Measurements from ENCODE around the gene TRAF3. TPM values are rescaled to one million over a fixed set of nuclear protein-coding genes. Genes with fewer than 3 reads are reported as not detected.

TRAF3 gene
- total RNA-seq, 1 donor from 2014 or later: 26.3 TPM

DNA sequence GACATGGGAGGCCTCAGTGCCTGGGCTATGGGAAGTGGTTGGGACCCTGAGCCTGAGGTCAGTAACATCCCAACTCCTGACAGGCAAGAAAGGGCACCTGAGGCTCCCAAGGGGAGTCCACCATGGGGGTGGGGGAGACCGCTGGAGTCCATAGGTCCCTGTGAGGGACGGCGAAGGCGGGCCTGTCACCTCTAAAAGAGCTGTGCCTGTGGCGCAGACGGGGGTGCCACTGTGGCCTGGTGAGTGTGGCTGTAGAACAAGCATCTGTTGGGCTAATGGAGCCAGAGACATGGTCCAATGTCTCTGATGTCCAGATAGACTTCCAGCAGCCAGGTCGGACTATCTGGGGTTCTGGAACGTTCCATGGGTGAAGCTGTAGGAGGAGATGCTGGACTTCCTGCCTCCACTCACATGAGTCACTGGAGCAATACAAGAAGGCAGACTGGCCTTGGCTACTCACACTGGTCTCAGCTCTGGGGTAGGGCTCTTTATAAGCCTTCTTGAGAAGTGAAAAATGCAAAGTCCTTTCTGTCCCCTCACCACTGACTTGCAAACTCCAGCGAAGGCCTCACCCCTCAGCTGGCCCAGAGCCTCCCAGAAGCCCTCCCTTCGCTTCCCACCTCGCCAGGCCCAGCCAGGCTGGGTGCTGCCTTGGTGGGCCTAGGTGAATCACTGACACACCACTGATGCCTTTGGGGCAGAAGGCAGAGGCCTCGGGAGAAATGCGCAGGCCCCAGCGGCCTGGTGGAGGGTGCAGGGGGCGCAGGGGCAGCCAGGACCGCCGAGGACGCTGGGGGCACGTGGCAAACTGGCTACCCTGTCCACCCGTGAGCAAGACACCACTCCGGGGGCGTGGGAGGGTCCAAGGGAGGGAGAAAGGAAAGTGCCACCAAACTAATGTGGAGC is 1.1 kb upstream of the TRAF3 start:
- no peaks in the 10 kb centered on the region for H3K27me3 Mint-ChIP-seq
- DNase-seq (ENCODE audit: low spot score, unreplicated experiment): no peak
- H3K4me3 Mint-ChIP-seq (ENCODE audit: low read depth): peak overlapping the region; percentile 80
- H3K4me1 Mint-ChIP-seq (ENCODE audit: low read depth): peaks cover 20% of the 10 kb centered on the region
- H3K27ac Mint-ChIP-seq: peak overlapping the region; percentile 79
- TF ChIP-seq, protein P1, sequence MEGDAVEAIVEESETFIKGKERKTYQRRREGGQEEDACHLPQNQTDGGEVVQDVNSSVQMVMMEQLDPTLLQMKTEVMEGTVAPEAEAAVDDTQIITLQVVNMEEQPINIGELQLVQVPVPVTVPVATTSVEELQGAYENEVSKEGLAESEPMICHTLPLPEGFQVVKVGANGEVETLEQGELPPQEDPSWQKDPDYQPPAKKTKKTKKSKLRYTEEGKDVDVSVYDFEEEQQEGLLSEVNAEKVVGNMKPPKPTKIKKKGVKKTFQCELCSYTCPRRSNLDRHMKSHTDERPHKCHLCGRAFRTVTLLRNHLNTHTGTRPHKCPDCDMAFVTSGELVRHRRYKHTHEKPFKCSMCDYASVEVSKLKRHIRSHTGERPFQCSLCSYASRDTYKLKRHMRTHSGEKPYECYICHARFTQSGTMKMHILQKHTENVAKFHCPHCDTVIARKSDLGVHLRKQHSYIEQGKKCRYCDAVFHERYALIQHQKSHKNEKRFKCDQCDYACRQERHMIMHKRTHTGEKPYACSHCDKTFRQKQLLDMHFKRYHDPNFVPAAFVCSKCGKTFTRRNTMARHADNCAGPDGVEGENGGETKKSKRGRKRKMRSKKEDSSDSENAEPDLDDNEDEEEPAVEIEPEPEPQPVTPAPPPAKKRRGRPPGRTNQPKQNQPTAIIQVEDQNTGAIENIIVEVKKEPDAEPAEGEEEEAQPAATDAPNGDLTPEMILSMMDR (IDR thresholded peaks at IDR 0.05; ENCODE audit: unreplicated experiment): no peak
- no peaks in the 10 kb centered on the region for H3K36me3 Mint-ChIP-seq (ENCODE audit: insufficient read depth)
- no peaks in the 10 kb centered on the region for H3K9me3 Mint-ChIP-seq (ENCODE audit: low read depth)

DNA sequence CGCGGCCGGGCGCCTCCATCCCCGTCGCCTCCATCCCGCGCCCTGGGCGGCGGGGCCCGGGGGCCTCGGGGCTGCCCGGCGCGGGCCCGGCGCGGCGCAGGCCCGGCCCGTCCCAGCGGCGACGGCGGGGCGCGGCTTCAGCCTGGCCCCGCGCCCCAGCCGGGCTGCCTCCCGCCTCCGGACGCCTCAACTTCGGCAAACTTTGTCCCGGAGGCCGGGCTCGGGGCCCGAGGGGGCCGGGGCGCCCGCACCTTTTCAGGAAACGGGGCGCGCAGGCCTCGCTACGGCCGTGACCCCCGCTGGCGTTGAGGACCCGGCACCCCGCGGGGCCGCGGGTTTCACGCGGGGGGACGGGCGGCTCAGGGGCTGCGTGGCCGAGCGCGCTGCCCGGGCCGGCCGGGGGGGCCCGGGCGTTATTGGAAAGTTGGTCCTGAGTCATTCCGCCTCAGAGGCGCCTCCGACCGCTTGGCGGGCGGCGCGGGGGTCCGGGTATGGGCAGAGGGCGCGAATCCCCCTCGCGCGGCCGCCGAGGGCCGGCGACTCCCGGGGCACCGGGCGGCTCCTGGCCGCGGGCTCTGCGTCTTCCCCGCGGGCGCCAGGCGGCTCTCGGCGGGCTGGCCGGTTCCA is 575 bp downstream of the TRAF3 start:
- no peak for DNase-seq (ENCODE audit: low spot score, unreplicated experiment)
- Mint-ChIP-seq H3K4me3 (ENCODE audit: low read depth) (peak overlapping the region; percentile 76), H3K9me3 (ENCODE audit: low read depth) (no peaks in the 10 kb centered on the region)

DNA sequence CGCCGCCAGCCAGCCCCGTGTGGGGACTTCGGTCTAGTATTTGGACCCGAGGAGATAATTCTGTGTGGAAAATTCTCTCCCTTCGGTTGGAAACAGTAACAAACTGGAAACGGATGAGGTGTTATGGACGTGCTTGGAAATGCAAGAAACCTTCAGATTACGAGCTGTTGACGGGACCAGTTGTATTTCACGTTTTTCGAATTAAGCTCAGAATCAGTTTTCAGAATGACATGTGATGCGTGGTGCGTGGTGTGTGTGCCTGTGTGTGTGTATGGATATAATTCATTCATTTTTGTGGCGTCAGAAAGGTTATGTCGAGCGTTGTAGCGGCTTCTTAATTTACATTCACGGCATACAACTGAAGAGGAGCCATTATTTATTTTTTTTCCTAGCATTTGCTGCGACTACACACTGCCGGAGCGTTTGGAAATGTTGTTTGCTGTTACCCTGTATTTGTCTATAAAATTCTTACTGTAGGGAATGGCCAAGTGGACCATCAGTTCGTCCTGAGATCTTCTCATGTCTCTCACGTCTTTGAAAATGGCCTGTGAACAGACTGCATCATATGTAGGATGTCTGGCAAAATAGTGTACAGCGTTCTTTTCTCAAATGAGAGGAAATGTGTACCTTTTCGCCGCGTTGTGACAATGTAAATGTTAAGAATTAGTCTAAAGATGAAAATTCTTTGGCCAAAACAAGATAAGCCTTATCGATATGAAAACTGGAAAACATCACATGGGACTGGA is 1.3 kb downstream of the TRAF3 start:
- H3K4me3 Mint-ChIP-seq (ENCODE audit: low read depth): peak overlapping the region; percentile 76
- H3K36me3 Mint-ChIP-seq (ENCODE audit: insufficient read depth): no peaks in the 10 kb centered on the region
- no peak for DNase-seq (ENCODE audit: low spot score, unreplicated experiment)
- TF ChIP-seq, protein P1 (IDR thresholded peaks at IDR 0.05; ENCODE audit: unreplicated experiment): no peak
- H3K27ac Mint-ChIP-seq: peak overlapping the region; percentile 26
- no peaks in the 10 kb centered on the region for H3K9me3 Mint-ChIP-seq (ENCODE audit: low read depth)
- H3K4me1 Mint-ChIP-seq (ENCODE audit: low read depth): peaks cover 20% of the 10 kb centered on the region
- no peaks in the 10 kb centered on the region for H3K27me3 Mint-ChIP-seq

More for the DNA sequence above, 575 bp downstream of the TRAF3 start:
- H3K4me1 Mint-ChIP-seq (ENCODE audit: low read depth): peaks cover 20% of the 10 kb centered on the region
- no peak overlapping the region for H3K27ac Mint-ChIP-seq
- H3K27me3 Mint-ChIP-seq: no peaks in the 10 kb centered on the region
- TF ChIP-seq, protein P1 (IDR thresholded peaks at IDR 0.05; ENCODE audit: unreplicated experiment): no peak
- no peaks in the 10 kb centered on the region for H3K36me3 Mint-ChIP-seq (ENCODE audit: insufficient read depth)

DNA sequence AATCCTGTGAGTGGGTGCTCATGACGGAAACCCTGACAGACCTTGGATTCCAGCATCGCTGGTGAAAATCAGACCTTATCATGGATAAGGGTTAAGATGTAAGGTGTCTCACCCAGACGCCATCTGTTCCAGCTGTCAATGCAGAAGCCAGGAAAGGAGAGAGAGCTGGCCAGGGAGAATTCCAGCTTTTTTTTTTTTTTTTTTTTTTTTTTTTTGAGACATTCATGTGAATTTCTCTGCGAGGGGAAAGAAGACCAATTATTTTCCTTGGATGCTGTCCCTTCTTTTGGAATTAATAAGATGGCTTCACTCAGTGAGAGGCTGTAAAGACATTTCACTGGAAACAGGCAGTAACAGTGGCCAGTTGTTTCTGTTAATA is 1.8 kb downstream of the TRAF3 start:
- Mint-ChIP-seq H3K4me3 (ENCODE audit: low read depth) (peak overlapping the region; percentile 76), H3K27ac (no peak overlapping the region), H3K27me3 (no peaks in the 10 kb centered on the region), H3K9me3 (ENCODE audit: low read depth) (no peaks in the 10 kb centered on the region), H3K36me3 (ENCODE audit: insufficient read depth) (no peaks in the 10 kb centered on the region), H3K4me1 (ENCODE audit: low read depth) (peaks cover 20% of the 10 kb centered on the region)
- DNase-seq (ENCODE audit: low spot score, unreplicated experiment): no peak
- TF ChIP-seq, protein P1 (IDR thresholded peaks at IDR 0.05; ENCODE audit: unreplicated experiment): no peak
